Parathyroid adenoma (tissue), 2 donors: ENCODE data around the gene GDF9.
A peak's percentile ranks its signal among the peaks of the same experiment; 100 is the strongest.

Source experiments
- H2AFZ ChIP-seq: fragments of 300-600 bp; sonication (generic); one replicate; pipeline ENCODE4 v1.7.0; 2017; ENCODE audit warnings: antibody characterized with exemption, mild to moderate bottlenecking
- H3K27ac ChIP-seq: fragments of 300-600 bp; sonication (generic); one replicate; pipeline ENCODE4 v1.7.0; 2017
- H3K27me3 ChIP-seq: fragments of 300-600 bp; sonication (generic); one replicate; pipeline ENCODE4 v1.7.0; 2017; ENCODE audit warnings: low read length; ENCODE audit not compliant: control insufficient read depth, insufficient read depth
- H3K36me3 ChIP-seq: fragments of 300-600 bp; sonication (generic); one replicate; pipeline ENCODE4 v1.7.0; 2017; ENCODE audit warnings: low read length; ENCODE audit not compliant: control insufficient read depth, insufficient read depth
- H3K4me1 ChIP-seq: fragments of 300-600 bp; sonication (generic); one replicate; pipeline ENCODE4 v1.7.0; 2017; ENCODE audit warnings: control low read depth
- H3K4me2 ChIP-seq: fragments of 300-600 bp; sonication (generic); one replicate; pipeline ENCODE4 v1.7.0; 2017; ENCODE audit warnings: low read length
- H3K4me3 ChIP-seq: fragments of 300-600 bp; sonication (generic); one replicate; pipeline ENCODE4 v1.7.0; 2017; ENCODE audit warnings: low read depth, low read length
- H3K79me2 ChIP-seq: fragments of 300-600 bp; sonication (generic); one replicate; pipeline ENCODE4 v1.7.0; 2017; ENCODE audit warnings: control low read depth
- H3K9ac ChIP-seq: fragments of 300-600 bp; sonication (generic); one replicate; pipeline ENCODE4 v1.7.0; 2017; ENCODE audit warnings: mild to moderate bottlenecking
- H3K9me3 ChIP-seq: fragments of 300-600 bp; sonication (generic); one replicate; pipeline ENCODE4 v1.7.0; 2017; ENCODE audit warnings: low read length; ENCODE audit not compliant: control insufficient read depth
- TF ChIP-seq, protein P1 (sequence below): fragments of 300-600 bp; sonication (generic); IDR thresholded peaks from one replicate; pipeline ENCODE4 v1.7.0; 2017; ENCODE audit warnings: antibody characterized with exemption, mild to moderate bottlenecking
- donor health status: primary hyperparathyroidism.

GDF9 gene

DNA sequence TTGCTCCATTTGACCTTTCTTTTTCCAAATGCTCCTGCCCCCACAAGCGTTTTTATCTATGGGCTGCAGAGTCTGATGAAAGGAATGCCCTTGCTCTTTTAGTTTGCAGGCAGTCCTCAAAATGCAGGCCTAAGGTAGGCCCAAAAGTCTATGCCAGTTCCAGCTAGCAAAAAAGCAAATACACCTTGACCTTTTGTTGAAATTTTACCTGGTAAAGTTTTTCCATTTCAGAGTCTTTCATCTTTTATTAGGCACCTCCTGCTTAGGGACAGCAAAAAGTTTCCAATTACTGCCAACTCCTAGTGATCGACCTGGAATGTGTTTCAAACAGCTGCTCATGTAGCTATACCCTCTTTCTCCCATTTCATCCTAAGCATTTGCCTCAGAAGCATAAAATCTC lies 4.5 kb upstream of the GDF9 start:
- no peaks in the 10 kb centered on the region for H3K36me3 ChIP-seq
- TF ChIP-seq, protein P1, sequence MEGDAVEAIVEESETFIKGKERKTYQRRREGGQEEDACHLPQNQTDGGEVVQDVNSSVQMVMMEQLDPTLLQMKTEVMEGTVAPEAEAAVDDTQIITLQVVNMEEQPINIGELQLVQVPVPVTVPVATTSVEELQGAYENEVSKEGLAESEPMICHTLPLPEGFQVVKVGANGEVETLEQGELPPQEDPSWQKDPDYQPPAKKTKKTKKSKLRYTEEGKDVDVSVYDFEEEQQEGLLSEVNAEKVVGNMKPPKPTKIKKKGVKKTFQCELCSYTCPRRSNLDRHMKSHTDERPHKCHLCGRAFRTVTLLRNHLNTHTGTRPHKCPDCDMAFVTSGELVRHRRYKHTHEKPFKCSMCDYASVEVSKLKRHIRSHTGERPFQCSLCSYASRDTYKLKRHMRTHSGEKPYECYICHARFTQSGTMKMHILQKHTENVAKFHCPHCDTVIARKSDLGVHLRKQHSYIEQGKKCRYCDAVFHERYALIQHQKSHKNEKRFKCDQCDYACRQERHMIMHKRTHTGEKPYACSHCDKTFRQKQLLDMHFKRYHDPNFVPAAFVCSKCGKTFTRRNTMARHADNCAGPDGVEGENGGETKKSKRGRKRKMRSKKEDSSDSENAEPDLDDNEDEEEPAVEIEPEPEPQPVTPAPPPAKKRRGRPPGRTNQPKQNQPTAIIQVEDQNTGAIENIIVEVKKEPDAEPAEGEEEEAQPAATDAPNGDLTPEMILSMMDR, result no peak
- no peaks in the 10 kb centered on the region for H3K27me3 ChIP-seq
- no peak overlapping the region for H3K4me2 ChIP-seq
- no peak overlapping the region for H3K9ac ChIP-seq
- no peaks in the 10 kb centered on the region for H3K79me2 ChIP-seq
- no peak overlapping the region for H3K27ac ChIP-seq
- peaks cover 4% of the 10 kb centered on the region for H3K4me1 ChIP-seq
- no peak overlapping the region for H2AFZ ChIP-seq
- H3K4me3 ChIP-seq, result no peak overlapping the region
- no peaks in the 10 kb centered on the region for H3K9me3 ChIP-seq

DNA sequence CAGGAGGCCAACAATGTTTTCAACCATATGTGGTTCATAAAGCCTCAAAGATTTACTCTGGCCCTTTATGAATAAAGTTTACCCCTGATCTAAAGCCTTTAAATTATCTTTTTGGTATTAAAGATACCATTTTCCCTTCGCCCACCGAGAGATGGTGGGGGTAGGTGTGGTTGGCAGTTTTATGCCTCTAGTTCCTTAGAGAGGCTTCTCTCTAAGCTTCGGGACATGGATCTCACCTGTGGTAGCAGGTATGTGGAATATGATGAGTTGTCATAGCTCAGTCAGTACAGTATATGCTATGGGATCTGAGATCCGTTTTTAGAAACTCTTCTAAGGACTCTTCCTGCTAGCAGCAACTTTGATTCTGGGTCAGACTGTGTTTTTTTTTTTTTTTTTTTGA lies 2.5 kb upstream of the GDF9 start:
- Histone ChIP-seq H3K36me3 (no peaks in the 10 kb centered on the region), H3K4me2 (no peak overlapping the region), H3K9ac (no peak overlapping the region), H3K4me3 (no peak overlapping the region), H3K27me3 (no peaks in the 10 kb centered on the region), H3K79me2 (no peaks in the 10 kb centered on the region), H3K4me1 (peaks cover 7% of the 10 kb centered on the region), H2AFZ (no peak overlapping the region), H3K27ac (no peak overlapping the region), H3K9me3 (no peaks in the 10 kb centered on the region)
- TF ChIP-seq, protein P1, result no peak

DNA sequence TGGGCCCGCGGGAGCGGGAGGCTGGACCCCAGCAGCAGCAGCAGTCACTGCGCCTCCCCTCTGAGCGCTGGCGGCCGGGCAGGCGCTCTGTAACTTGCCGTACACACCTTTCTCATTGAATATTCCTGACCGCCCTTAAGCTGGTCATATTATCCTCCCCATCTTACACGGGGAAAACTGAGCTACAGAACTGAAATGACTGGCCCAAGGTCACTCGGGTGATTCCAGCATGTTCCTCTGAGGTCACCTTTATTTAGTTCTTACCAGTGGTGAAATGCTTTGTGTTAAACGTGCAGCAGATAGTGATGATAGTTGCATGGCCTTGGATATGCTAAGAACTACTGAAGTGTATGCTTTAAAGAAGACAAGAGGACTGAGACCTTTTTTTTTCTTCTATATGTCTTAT lies 780 bp upstream of the GDF9 start:
- Histone ChIP-seq H3K36me3 (no peaks in the 10 kb centered on the region), H3K27me3 (no peaks in the 10 kb centered on the region), H2AFZ (peak overlapping the region; percentile 100), H3K4me1 (peaks cover 7% of the 10 kb centered on the region), H3K4me2 (peak overlapping the region; percentile 83), H3K79me2 (no peaks in the 10 kb centered on the region), H3K9ac (peak overlapping the region; percentile 38), H3K27ac (peak overlapping the region; percentile 90), H3K9me3 (no peaks in the 10 kb centered on the region), H3K4me3 (peak overlapping the region; percentile 98)
- TF ChIP-seq, protein P1, result no peak

DNA sequence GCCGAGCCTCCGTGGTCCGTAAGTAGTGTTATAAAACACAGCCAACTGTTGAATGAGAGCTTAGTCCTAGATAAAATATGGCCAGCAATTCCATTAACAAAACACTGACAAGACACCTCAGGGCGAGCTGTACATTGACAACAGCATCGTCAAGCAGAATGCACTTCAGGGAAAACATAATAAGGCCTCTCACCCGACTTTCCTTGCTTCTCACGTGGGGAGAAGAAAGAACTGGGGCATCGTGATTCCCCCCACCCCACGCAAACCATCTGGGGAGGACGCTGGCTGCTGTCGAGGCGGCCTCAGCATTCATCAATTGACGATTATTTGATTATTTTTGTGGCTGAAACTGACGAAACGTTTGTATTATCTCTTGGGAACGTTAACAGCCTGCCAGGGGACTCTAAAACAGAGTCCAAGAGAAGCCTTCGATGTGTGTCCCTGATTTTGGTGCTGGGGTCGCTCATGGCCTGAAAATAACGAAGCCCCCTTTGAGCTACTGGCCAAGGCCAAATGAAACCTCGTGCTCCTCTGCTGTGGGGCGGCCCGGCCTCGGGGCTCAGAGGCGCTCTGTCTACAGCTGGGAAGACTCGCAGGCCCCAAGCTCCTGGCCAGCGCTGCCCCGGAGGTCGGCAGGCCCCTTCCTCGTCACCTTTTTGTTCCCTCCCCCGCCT lies 464 bp downstream of the GDF9 start:
- no peaks in the 10 kb centered on the region for H3K9me3 ChIP-seq
- H3K27me3 ChIP-seq, result no peaks in the 10 kb centered on the region
- peak overlapping the region; percentile 100 for H2AFZ ChIP-seq
- H3K79me2 ChIP-seq, result no peaks in the 10 kb centered on the region
- peak overlapping the region; percentile 98 for H3K4me3 ChIP-seq
- H3K27ac ChIP-seq, result peak overlapping the region; percentile 90
- H3K4me2 ChIP-seq, result peak overlapping the region; percentile 83
- TF ChIP-seq, protein P1, result no peak
- H3K4me1 ChIP-seq, result peaks cover 7% of the 10 kb centered on the region
- peak overlapping the region; percentile 56 for H3K9ac ChIP-seq
- H3K36me3 ChIP-seq, result no peaks in the 10 kb centered on the region

DNA sequence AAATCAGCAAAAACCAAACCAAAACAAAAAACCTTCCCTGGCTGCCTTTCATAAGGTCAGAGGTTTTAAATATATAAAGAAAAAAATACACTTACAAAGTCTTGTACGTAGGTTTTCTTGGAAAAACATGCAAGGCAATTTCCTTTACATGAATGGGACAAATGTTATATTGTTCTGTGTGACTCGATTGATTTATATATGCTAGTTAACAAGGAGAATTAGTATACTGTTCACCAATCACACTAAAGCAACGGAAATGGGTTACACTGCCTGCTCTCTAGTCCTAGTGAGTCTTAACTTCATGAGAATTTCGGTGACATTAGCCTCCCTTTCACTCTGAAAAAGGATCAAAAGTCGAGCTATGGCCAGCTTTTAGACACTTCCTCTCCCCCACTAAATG lies 5.5 kb downstream of the GDF9 start:
- H3K36me3 ChIP-seq, result no peaks in the 10 kb centered on the region
- TF ChIP-seq, protein P1, result no peak

More for the DNA sequence above, 5.5 kb downstream of the GDF9 start:
- Histone ChIP-seq H3K4me2 (no peak overlapping the region), H3K9me3 (no peaks in the 10 kb centered on the region), H3K27me3 (no peaks in the 10 kb centered on the region), H3K4me1 (peaks cover 3% of the 10 kb centered on the region), H2AFZ (no peak overlapping the region), H3K9ac (no peak overlapping the region), H3K4me3 (no peak overlapping the region), H3K79me2 (no peaks in the 10 kb centered on the region), H3K27ac (no peak overlapping the region)
